Upper lobe of left lung (tissue), 6 donors: Measurements from ENCODE around the gene ATOX1. TPM values are rescaled to one million over a fixed set of nuclear protein-coding genes. Genes with fewer than 3 reads are reported as not detected.

Source experiments
- ATAC-seq, 2 donors: fragments of 200-7000 bp; cut with Tn5 transposase; one replicate each; pipeline ENCODE4 v1.9.1; 2022; ENCODE audit warnings: mild to moderate bottlenecking in 2 of 2, moderate library complexity in 2 of 2; ENCODE audit not compliant: low FRiP score in 2 of 2
- DNase-seq, 2 donors: peaks; one replicate each; pipeline ENCODE4 v3.0.0-alpha.2; 2019 to 2020
- H3K27ac ChIP-seq, 4 donors: fragments of 200-600 bp; sonication (generic); one replicate each; pipeline ENCODE4 v1.5.1; 2016 to 2019
- H3K27me3 ChIP-seq, 4 donors: fragments of 200-600 bp; sonication (generic); one replicate each; pipeline ENCODE4 v1.5.1; 2017 to 2019
- H3K36me3 ChIP-seq, 4 donors: fragments of 200-600 bp; sonication (generic); one replicate each; pipeline ENCODE4 v1.5.1; 2016 to 2019
- H3K4me1 ChIP-seq, 4 donors: fragments of 200-600 bp; sonication (generic); one replicate each; pipeline ENCODE4 v1.5.1; 2018 to 2019
- H3K4me3 ChIP-seq, 4 donors: fragments of 200-600 bp; sonication (generic); one replicate each; pipeline ENCODE4 v1.5.1; 2017 to 2019; ENCODE audit warnings: mild to moderate bottlenecking in 2 of 4, moderate library complexity in 1 of 4
- H3K9me3 ChIP-seq, 4 donors: fragments of 200-600 bp; sonication (generic); one replicate each; pipeline ENCODE4 v1.5.1; 2018 to 2019
- EP300 ChIP-seq, 4 donors: sonication (generic); formaldehyde crosslinking; IDR thresholded peaks; one replicate each; pipeline ENCODE4 v1.5.1; 2017; ENCODE audit warnings: antibody characterized with exemption in 4 of 4, control low read depth in 2 of 4
- POLR2A ChIP-seq, 4 donors: fragments of 450-650 bp; IDR thresholded peaks; one replicate each; pipeline ENCODE4 v1.5.1; 2016 to 2017; ENCODE audit warnings: antibody characterized with exemption in 4 of 4, mild to moderate bottlenecking in 2 of 4
- POLR2AphosphoS5 ChIP-seq, 2 donors: sonication (generic); formaldehyde crosslinking; IDR thresholded peaks; one replicate each; pipeline ENCODE4 v1.5.1; 2017; ENCODE audit warnings: antibody characterized with exemption in 2 of 2
- WGBS, 2 donors: methylation state at CpG; one replicate each; pipeline ENCODE4 v1.1.5; 2017 to 2018; 5-methylcytosine and 5-hydroxymethylcytosine counted together
- total RNA-seq, 6 donors: library from RNA; depleted of rRNA in 4 of 6; stranded (reverse); fragments of >200 nt in 4 of 6; gene quantifications; one replicate each; pipeline versions ENCODE4 v1.1.0 to v1.2.1, GENCODE V29; 2016 to 2021
- TF ChIP-seq, protein P1 (sequence below), 6 experiments: fragments of 450-650 bp in 4 of 6; fragments of 200-600 bp in 2 of 6; sonication (generic) in 2 of 6; IDR thresholded peaks; one replicate each; pipeline ENCODE4 v1.5.1; 2016 to 2019; ENCODE audit warnings: antibody characterized with exemption in 6 of 6
- donor health status: DM: no; HTN: no; CAD: no; lungs with moderate emphysema.
- donor health status: DM: no; HTN: yes; CAD: no; lungs with severe emphysema.

ATOX1 gene
- total RNA-seq, 6 donors from 2014 or later = 57.6 to 87.0 (median 66.9) TPM

DNA sequence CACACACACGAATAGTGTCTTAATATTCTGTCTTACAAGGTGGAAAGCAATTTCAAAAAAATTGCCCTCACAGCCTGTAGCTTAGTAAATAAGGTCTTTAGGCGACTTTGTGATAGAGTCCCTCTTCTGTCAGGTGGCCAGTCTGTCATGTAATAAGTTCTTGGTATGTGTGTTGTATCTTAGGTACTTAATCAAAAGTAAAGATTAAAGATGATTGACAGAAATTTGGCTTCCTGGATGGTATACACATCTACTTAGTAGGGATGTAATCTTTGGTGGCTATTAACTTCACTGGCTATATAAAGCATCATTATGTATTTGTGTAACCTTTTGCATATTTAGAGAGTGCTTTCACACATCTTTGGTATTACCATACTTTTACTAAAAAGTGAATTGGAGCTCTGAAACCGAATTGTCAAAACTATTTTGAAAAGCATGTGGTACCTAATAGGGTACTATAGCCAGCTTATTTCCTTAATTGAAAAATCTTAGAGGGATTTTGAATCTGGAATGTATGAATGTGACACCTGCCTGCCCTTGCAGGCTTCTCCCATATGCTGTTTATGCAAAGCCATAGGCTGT, 16.7 kb upstream of the ATOX1 start:
- 38 to 43% methylated on average over 3 of the region's 3 CpGs for WGBS, 2 donors
- ATAC-seq (no peak), DNase-seq (no peak)
- Histone ChIP-seq H3K36me3 (peaks cover 0 to 13% (median 0%) of the 10 kb centered on the region in 4 donors), H3K27ac (no peak overlapping the region), H3K4me1 (peaks cover 36 to 56% (median 53%) of the 10 kb centered on the region in 4 donors), H3K4me3 (peak overlapping the region in 1 of 4 donors; percentile 95), H3K27me3 (no peaks in the 10 kb centered on the region), H3K9me3 (no peaks in the 10 kb centered on the region)
- no peak for TF ChIP-seq EP300 (IDR thresholded peaks at IDR 0.05)
- TF ChIP-seq POLR2A (IDR thresholded peaks at IDR 0.05) = no peak
- TF ChIP-seq POLR2AphosphoS5 (IDR thresholded peaks at IDR 0.05) = no peak

- H3K27me3 ChIP-seq = no peaks in the 10 kb centered on the region
- peak overlapping the region in 3 of 4 donors; percentile 72 to 95 (median 94) for H3K4me3 ChIP-seq
- H3K9me3 ChIP-seq = no peaks in the 10 kb centered on the region
- H3K36me3 ChIP-seq = peaks cover 0 to 13% (median 0%) of the 10 kb centered on the region in 4 donors
- H3K4me1 ChIP-seq = peaks cover 27 to 55% (median 50%) of the 10 kb centered on the region in 4 donors
- ATAC-seq (no peak), DNase-seq (no peak)
- 10 to 15% methylated on average over 3 of the region's 3 CpGs for WGBS, 2 donors
- no peak for TF ChIP-seq EP300 (IDR thresholded peaks at IDR 0.05)
- H3K27ac ChIP-seq = peak overlapping the region in 3 of 4 donors; percentile 1 to 95 (median 55)
Observed at GRCh38 chr5:151773951-151774350, 15.5 kb upstream of the ATOX1 start.

GRCh38 chr5:151772846-151773561, 14.6 kb upstream of the ATOX1 start:
- ATAC-seq (no peak), DNase-seq (peak in 1 of 2 donors; percentile 28)
- H3K27ac ChIP-seq = peak overlapping the region; percentile 90 to 95 (median 94)
- TF ChIP-seq POLR2AphosphoS5 (IDR thresholded peaks at IDR 0.05) (no peak), EP300 (IDR thresholded peaks at IDR 0.05) (no peak), POLR2A (IDR thresholded peaks at IDR 0.05) (no peak)
- TF ChIP-seq, protein P1, sequence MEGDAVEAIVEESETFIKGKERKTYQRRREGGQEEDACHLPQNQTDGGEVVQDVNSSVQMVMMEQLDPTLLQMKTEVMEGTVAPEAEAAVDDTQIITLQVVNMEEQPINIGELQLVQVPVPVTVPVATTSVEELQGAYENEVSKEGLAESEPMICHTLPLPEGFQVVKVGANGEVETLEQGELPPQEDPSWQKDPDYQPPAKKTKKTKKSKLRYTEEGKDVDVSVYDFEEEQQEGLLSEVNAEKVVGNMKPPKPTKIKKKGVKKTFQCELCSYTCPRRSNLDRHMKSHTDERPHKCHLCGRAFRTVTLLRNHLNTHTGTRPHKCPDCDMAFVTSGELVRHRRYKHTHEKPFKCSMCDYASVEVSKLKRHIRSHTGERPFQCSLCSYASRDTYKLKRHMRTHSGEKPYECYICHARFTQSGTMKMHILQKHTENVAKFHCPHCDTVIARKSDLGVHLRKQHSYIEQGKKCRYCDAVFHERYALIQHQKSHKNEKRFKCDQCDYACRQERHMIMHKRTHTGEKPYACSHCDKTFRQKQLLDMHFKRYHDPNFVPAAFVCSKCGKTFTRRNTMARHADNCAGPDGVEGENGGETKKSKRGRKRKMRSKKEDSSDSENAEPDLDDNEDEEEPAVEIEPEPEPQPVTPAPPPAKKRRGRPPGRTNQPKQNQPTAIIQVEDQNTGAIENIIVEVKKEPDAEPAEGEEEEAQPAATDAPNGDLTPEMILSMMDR (IDR thresholded peaks at IDR 0.05) = no peak
- no peaks in the 10 kb centered on the region for H3K27me3 ChIP-seq
- peak overlapping the region; percentile 72 to 99 (median 94) for H3K4me3 ChIP-seq
- H3K9me3 ChIP-seq = no peaks in the 10 kb centered on the region
- H3K36me3 ChIP-seq = peaks cover 0 to 8% (median 0%) of the 10 kb centered on the region in 4 donors
- WGBS, 2 donors = 0 to 1% methylated on average over 18 of the region's 18 CpGs
- peaks cover 27 to 55% (median 45%) of the 10 kb centered on the region in 4 donors for H3K4me1 ChIP-seq

GRCh38 chr5:151772029-151772845, 13.8 kb upstream of the ATOX1 start:
- Histone ChIP-seq H3K27me3 (no peaks in the 10 kb centered on the region), H3K27ac (peak overlapping the region; percentile 90 to 95 (median 94)), H3K9me3 (no peaks in the 10 kb centered on the region), H3K36me3 (peaks cover 0 to under 1% (median 0%) of the 10 kb centered on the region in 4 donors), H3K4me1 (peaks cover 27 to 55% (median 41%) of the 10 kb centered on the region in 4 donors), H3K4me3 (peak overlapping the region; percentile 72 to 99 (median 94))
- ATAC-seq (no peak), DNase-seq (peak; percentile 53 to 96)
- 0 to 1% methylated on average over 24 to 30 of the region's 87 CpGs for WGBS, 2 donors
- TF ChIP-seq POLR2A (IDR thresholded peaks at IDR 0.05) (no peak), POLR2AphosphoS5 (IDR thresholded peaks at IDR 0.05) (no peak), EP300 (IDR thresholded peaks at IDR 0.05) (no peak)
- TF ChIP-seq, protein P1 (IDR thresholded peaks at IDR 0.05) = no peak

DNA sequence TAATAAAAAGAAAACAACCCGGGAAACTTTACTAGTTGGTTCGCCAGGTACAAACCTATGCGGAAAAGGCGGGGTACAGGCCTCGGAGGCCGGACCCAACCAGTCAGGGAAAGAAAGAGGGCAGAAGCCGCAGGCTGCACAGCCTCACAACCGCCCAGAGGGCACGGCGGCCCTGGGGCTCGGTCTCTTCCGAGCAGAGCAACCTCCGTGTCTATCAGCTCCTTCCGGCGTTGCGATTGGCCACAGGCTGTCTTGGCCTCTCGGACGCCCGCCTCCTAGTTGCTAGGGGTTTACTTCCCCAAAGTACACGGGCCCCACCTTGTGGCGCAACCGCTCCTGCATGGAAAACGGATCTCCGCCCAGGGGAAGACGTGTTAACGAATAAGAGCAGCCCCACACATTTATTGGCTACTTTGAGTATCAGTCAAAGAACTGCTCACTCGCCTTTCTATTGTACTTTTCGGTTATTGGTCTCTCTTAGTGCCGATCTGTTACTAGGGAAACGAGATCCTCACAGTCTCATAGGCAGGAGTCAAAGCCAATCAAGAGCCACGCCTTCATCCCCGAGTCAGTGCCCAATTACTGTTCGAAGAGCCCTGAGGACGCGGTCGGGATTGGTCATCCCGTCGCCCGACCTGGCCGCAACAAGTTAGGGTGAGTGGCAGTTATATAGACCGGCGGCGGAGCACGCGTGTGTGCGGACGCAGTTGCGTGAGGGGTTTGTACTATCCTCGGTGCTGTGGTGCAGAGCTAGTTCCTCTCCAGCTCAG, 13.0 kb upstream of the ATOX1 start, which contains the start of gene G3BP1:
Gene G3BP1, plus strand, starts transcription at position 696 of the 770 bp plus-strand sequence. CDS start 14,667 bp downstream, outside the sequence.
- ATAC-seq = peak; percentile 95 to 98
- H3K27me3 ChIP-seq = no peaks in the 10 kb centered on the region
- H3K36me3 ChIP-seq = no peaks in the 10 kb centered on the region
- no peaks in the 10 kb centered on the region for H3K9me3 ChIP-seq
- peak within 1 kb of the TSS; percentile 72 to 99 (median 94) for H3K4me3 ChIP-seq
- peak within 1 kb of the TSS; percentile 96 to 98 (median 98) for H3K27ac ChIP-seq
- TF ChIP-seq POLR2AphosphoS5 (IDR thresholded peaks at IDR 0.05) (peak; percentile 99), EP300 (IDR thresholded peaks at IDR 0.05) (peak in 1 of 4 donors; percentile 61), POLR2A (IDR thresholded peaks at IDR 0.05) (peak; percentile 84 to 98 (median 95))
- TF ChIP-seq, protein P1 (IDR thresholded peaks at IDR 0.05) = peak in 5 of 6 experiments; percentile 23 to 92 (median 58)
- H3K4me1 ChIP-seq = peaks cover 27 to 48% (median 37%) of the 10 kb centered on the region in 4 donors
- WGBS, 2 donors = 0 to 1% methylated on average over 30 to 49 of the region's 49 CpGs
- peak; percentile 93 to 100 for DNase-seq
